GM12878 (cell line): ENCODE data around the gene ZBTB44.

Experiments
- CREB1 ChIP-seq: IDR thresholded peaks from 2 replicates; pipeline ENCODE4 v1.6.1; 2012; ENCODE audit warnings: low read depth, mild to moderate bottlenecking, inconsistent platforms
- POLR2AphosphoS2 ChIP-seq: IDR thresholded peaks from 2 replicates; pipeline ENCODE4 v1.6.1; 2011; ENCODE audit warnings: low read depth, mild to moderate bottlenecking, low read length, improper control_type of control experiment, moderate library complexity
- RFX5 ChIP-seq: IDR thresholded peaks from 2 replicates; pipeline ENCODE4 v1.6.1; 2011; ENCODE audit warnings: low read depth, low read length, improper control_type of control experiment
- SREBF2 ChIP-seq: IDR thresholded peaks from 2 replicates; pipeline ENCODE4 v1.6.1; 2012; ENCODE audit warnings: mild to moderate bottlenecking, low read length
- TCF12 ChIP-seq: IDR thresholded peaks from 2 replicates; pipeline ENCODE4 v1.6.1; 2011; ENCODE audit warnings: low read depth, mild to moderate bottlenecking, low read length
- TF ChIP-seq, protein P1 (sequence below), 3 experiments: IDR thresholded peaks in 2 of 3; conservative IDR thresholded peaks in 1 of 3; 2 replicates each; pipeline ENCODE4 v1.5.1; 2011; ENCODE audit warnings: low read depth in 3 of 3, low read length in 3 of 3, mild to moderate bottlenecking in 3 of 3, control low read depth in 2 of 3, moderate library complexity in 2 of 3, inconsistent platforms in 1 of 3, mixed read lengths in 1 of 3; ENCODE audit not compliant: control insufficient read depth in 2 of 3, insufficient read depth in 1 of 3; ENCODE audit errors: extremely low read depth in 1 of 3
- TF ChIP-seq, protein P2 (sequence below): fragments of 450-650 bp; IDR thresholded peaks from 2 replicates; pipeline ENCODE4 v1.6.1; 2016; ENCODE audit warnings: mild to moderate bottlenecking
- TF ChIP-seq, protein P3 (sequence below): IDR thresholded peaks from 2 replicates; pipeline ENCODE4 v1.6.1; 2011; ENCODE audit warnings: borderline replicate concordance, low read depth, mild to moderate bottlenecking, moderate library complexity, mixed read lengths, low read length; ENCODE audit not compliant: insufficient read depth; ENCODE audit errors: extremely low read length

DNA sequence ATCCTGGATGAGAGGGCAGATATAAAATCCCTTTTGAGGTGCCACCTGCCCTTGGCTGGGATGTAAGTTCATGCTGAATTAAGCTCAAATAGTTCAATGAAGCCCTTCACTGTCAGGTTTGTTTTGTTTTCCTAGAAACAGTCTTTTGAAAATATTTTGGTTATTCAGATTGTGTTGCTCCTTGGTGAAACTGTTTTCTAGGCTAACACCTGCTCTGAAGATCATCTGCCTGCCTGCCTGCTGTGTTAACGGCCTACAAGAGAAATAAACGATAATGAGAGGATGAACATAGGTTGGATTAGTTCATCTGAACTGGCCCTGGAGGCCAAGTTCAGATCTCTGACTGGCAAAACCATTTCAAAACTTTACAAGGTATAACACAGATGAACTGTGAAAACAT, 67.4 kb downstream of the ZBTB44 start:
- no peak for TF ChIP-seq RFX5
- TF ChIP-seq SREBF2, result no peak
- TF ChIP-seq, protein P1, sequence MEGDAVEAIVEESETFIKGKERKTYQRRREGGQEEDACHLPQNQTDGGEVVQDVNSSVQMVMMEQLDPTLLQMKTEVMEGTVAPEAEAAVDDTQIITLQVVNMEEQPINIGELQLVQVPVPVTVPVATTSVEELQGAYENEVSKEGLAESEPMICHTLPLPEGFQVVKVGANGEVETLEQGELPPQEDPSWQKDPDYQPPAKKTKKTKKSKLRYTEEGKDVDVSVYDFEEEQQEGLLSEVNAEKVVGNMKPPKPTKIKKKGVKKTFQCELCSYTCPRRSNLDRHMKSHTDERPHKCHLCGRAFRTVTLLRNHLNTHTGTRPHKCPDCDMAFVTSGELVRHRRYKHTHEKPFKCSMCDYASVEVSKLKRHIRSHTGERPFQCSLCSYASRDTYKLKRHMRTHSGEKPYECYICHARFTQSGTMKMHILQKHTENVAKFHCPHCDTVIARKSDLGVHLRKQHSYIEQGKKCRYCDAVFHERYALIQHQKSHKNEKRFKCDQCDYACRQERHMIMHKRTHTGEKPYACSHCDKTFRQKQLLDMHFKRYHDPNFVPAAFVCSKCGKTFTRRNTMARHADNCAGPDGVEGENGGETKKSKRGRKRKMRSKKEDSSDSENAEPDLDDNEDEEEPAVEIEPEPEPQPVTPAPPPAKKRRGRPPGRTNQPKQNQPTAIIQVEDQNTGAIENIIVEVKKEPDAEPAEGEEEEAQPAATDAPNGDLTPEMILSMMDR (IDR thresholded peaks at IDR 0.05 in 2 of 3, conservative IDR thresholded peaks at IDR 0.05 in 1 of 3; ENCODE audit: control insufficient read depth in 2 of 3, extremely low read depth in 1 of 3, insufficient read depth in 1 of 3, low read depth in 3 of 3, low read length in 3 of 3), result no peak
- no peak for TF ChIP-seq TCF12
- TF ChIP-seq, protein P2, sequence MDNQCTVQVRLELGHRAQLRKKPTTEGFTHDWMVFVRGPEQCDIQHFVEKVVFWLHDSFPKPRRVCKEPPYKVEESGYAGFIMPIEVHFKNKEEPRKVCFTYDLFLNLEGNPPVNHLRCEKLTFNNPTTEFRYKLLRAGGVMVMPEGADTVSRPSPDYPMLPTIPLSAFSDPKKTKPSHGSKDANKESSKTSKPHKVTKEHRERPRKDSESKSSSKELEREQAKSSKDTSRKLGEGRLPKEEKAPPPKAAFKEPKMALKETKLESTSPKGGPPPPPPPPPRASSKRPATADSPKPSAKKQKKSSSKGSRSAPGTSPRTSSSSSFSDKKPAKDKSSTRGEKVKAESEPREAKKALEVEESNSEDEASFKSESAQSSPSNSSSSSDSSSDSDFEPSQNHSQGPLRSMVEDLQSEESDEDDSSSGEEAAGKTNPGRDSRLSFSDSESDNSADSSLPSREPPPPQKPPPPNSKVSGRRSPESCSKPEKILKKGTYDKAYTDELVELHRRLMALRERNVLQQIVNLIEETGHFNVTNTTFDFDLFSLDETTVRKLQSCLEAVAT, result no peak
- TF ChIP-seq, protein P3, sequence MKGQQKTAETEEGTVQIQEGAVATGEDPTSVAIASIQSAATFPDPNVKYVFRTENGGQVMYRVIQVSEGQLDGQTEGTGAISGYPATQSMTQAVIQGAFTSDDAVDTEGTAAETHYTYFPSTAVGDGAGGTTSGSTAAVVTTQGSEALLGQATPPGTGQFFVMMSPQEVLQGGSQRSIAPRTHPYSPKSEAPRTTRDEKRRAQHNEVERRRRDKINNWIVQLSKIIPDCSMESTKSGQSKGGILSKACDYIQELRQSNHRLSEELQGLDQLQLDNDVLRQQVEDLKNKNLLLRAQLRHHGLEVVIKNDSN, result no peak
- no peak for TF ChIP-seq CREB1
- no peak for TF ChIP-seq POLR2AphosphoS2
